ENCODE measurements around the gene DDX43. TPM values are rescaled to one million over a fixed set of nuclear protein-coding genes. Genes with fewer than 3 reads are reported as not detected.

The DDX43 gene
- total RNA-seq, 1 donor from 2014 or later, result 1.6 TPM

GRCh38 chr6:73395875-73396274 lies 1.2 kb downstream of the DDX43 start:
- TF ChIP-seq, protein P1, sequence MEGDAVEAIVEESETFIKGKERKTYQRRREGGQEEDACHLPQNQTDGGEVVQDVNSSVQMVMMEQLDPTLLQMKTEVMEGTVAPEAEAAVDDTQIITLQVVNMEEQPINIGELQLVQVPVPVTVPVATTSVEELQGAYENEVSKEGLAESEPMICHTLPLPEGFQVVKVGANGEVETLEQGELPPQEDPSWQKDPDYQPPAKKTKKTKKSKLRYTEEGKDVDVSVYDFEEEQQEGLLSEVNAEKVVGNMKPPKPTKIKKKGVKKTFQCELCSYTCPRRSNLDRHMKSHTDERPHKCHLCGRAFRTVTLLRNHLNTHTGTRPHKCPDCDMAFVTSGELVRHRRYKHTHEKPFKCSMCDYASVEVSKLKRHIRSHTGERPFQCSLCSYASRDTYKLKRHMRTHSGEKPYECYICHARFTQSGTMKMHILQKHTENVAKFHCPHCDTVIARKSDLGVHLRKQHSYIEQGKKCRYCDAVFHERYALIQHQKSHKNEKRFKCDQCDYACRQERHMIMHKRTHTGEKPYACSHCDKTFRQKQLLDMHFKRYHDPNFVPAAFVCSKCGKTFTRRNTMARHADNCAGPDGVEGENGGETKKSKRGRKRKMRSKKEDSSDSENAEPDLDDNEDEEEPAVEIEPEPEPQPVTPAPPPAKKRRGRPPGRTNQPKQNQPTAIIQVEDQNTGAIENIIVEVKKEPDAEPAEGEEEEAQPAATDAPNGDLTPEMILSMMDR (IDR thresholded peaks at IDR 0.05), result no peak
- ATAC-seq (ENCODE audit: low read depth), result no peak
- H3K36me3 Mint-ChIP-seq (ENCODE audit: low read depth), result no peaks in the 10 kb centered on the region
- no peak overlapping the region for H3K4me3 Mint-ChIP-seq
- ChIA-PET CTCF (no interaction called here), POLR2A (no interaction called here)
- no peaks in the 10 kb centered on the region for H3K27me3 Mint-ChIP-seq
- intact Hi-C loops (cut with micrococcal nuclease), result loop anchor here (10.0 kb wide), 1 partner anchor 771 kb away; the partner anchor contains the start of gene KCNQ5
- H3K9me3 Mint-ChIP-seq, result no peaks in the 10 kb centered on the region
- DNase-seq, result no peak
- H3K27ac Mint-ChIP-seq, result no peak overlapping the region
- no peaks in the 10 kb centered on the region for H3K4me1 Mint-ChIP-seq

DNA sequence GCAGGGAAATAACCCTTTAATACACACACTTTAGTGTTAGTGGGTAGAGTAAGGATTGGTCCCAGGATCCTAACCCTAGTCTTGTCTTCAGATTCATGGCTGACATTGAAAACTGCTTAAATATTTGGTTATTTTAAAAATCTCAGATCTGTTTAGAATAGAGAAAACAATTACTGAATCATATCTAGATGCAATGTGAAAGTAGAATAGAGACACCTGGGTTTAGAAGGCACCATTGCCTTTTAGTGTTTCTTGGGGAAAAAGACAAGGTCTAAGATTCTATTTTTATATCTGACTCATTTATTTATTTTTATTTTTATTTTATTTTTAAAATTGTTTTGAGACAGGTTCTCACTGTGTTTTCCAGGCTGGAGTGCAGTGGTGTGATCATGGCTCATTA lies 6.0 kb downstream of the DDX43 start:
- CTCF ChIA-PET, result no interaction called here
- DNase-seq, result no peak

GRCh38 chr6:73409395-73409794 lies 14.8 kb downstream of the DDX43 start:
- TF ChIP-seq, protein P1 (IDR thresholded peaks at IDR 0.05), result no peak
- Mint-ChIP-seq H3K4me1 (no peaks in the 10 kb centered on the region), H3K9me3 (no peaks in the 10 kb centered on the region), H3K27me3 (no peaks in the 10 kb centered on the region), H3K36me3 (ENCODE audit: low read depth) (peaks cover 5% of the 10 kb centered on the region), H3K4me3 (no peak overlapping the region), H3K27ac (no peak overlapping the region)
- ChIA-PET POLR2A (no interaction called here), CTCF (no interaction called here)
- ATAC-seq (ENCODE audit: low read depth), result no peak
- DNase-seq, result no peak
- intact Hi-C loops (cut with micrococcal nuclease), result no loop called here

More for the DNA sequence above, 6.0 kb downstream of the DDX43 start:
- H3K36me3 Mint-ChIP-seq (ENCODE audit: low read depth), result no peaks in the 10 kb centered on the region
- POLR2A ChIA-PET, result no interaction called here
- no peak overlapping the region for H3K4me3 Mint-ChIP-seq
- ATAC-seq (ENCODE audit: low read depth), result no peak
- H3K27ac Mint-ChIP-seq, result no peak overlapping the region
- no peaks in the 10 kb centered on the region for H3K27me3 Mint-ChIP-seq
- intact Hi-C loops (cut with micrococcal nuclease), result no loop called here
- H3K9me3 Mint-ChIP-seq, result no peaks in the 10 kb centered on the region
- TF ChIP-seq, protein P1 (IDR thresholded peaks at IDR 0.05), result no peak
- H3K4me1 Mint-ChIP-seq, result no peaks in the 10 kb centered on the region

DNA sequence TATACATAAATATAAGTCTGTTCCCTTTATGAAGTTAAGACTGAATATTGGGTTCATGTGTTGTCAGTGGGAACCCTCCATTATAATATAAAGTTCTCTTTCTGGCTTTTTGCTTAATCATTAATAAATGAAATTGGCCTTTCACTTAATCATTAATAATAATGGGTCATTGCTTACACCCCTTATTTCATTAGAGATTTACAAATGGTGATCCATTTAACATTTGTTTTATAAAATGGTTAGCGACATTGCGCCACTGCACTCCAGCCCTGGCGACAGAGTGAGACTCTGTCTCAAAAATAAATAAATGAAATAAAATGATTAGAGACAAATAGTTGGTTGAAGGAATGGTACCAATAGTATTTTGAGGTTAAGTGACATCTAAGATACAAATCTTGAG lies 18.5 kb downstream of the DDX43 start:
- Mint-ChIP-seq H3K36me3 (ENCODE audit: low read depth) (peaks cover 26% of the 10 kb centered on the region), H3K4me1 (no peaks in the 10 kb centered on the region), H3K27ac (no peak overlapping the region), H3K4me3 (no peak overlapping the region), H3K27me3 (no peaks in the 10 kb centered on the region), H3K9me3 (no peaks in the 10 kb centered on the region)
- intact Hi-C loops (cut with micrococcal nuclease), result no loop called here
- TF ChIP-seq, protein P1 (IDR thresholded peaks at IDR 0.05), result no peak
- ChIA-PET CTCF (no interaction called here), POLR2A (no interaction called here)
- ATAC-seq (ENCODE audit: low read depth) (no peak), DNase-seq (no peak)

DNA sequence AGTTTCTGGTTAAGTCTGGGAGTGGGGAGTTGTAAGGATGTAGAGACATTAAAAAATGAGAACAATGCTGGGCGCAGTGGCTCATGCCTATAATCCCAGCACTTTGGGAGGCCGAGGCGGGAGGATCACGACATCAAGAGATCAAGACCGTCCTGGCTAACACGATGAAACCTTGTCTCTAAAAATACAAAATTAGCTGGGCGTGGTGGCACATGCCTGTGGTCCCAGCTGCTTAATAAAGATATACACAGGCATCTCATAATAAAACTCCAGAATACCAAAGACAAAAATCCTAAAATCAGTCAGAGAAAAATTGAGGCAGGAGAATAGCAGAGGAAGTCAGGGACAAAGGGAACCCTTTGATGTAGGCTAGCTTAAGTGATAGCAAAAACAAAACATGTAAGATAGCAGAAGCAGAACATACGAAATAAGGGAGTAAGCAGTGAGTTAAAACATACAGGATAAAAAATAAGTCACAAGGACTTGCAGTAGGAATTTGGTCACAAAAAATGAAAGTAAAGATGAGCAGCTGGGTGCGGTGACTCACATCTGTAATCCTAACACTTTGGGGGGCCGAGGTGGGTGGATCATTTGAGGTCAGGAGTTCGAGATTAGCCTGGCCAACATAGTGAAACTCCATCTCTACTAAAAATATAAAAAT lies 23.6 kb downstream of the DDX43 start:
- Mint-ChIP-seq H3K4me3 (no peak overlapping the region), H3K36me3 (ENCODE audit: low read depth) (peaks cover 54% of the 10 kb centered on the region), H3K27me3 (no peaks in the 10 kb centered on the region), H3K4me1 (no peaks in the 10 kb centered on the region), H3K27ac (no peak overlapping the region), H3K9me3 (no peaks in the 10 kb centered on the region)
- DNase-seq (no peak), ATAC-seq (ENCODE audit: low read depth) (no peak)
- POLR2A ChIA-PET, result no interaction called here
- intact Hi-C loops (cut with micrococcal nuclease), result no loop called here
- CTCF ChIA-PET, result no interaction called here
- TF ChIP-seq, protein P1 (IDR thresholded peaks at IDR 0.05), result no peak
